Measurements from ENCODE around the gene MYBL2. TPM values are rescaled to one million over a fixed set of nuclear protein-coding genes. Genes with fewer than 3 reads are reported as not detected.

MYBL2 gene
- total and polyA plus RNA-seq, 2 donors (not counting 3 experiments of a cell fraction or from before 2014, with no cell fraction given) = 35.7 to 105 TPM

DNA sequence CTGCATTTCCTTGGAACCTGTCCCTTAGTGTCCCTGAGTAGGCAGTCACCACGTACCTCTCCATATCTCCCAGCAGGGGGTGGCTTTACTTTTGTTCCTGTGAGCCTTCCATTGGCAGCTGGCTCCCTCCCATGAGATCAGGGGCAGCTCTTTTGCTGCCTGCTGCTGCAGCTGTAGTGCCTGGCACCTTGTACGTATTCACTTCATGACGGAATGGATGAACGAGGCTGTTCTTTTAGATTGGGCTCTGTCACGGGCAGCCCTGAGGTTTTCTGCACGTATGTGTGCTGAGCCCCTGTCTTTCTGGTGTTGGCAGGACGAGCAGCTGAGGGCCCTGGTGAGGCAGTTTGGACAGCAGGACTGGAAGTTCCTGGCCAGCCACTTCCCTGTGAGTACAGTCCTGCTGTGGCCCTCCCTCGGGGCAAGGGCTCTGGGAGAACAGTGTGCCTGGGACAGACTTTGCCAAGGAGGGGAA lies 14.6 kb downstream of the MYBL2 start:
- H2AFZ ChIP-seq (ENCODE audit: low read depth, low read length) = no peak overlapping the region
- ChIA-PET POLR2A (interaction anchor here (0.6 kb wide), 1 partner anchor 92 kb away, joined by 5 read pairs; no protein-coding TSS in a partner anchor), CTCF (interaction anchor here (1.4 to 2.5 kb wide), 2 partner anchors 10 to 143 kb away, joined by 3 to 9 read pairs; no protein-coding TSS in a partner anchor)
- no peaks in the 10 kb centered on the region for H3K27me3 ChIP-seq (ENCODE audit: control insufficient read depth in 2 of 2, insufficient read depth in 2 of 2, low read length in 2 of 2)
- FAIRE-seq (no peak), DNase-seq (ENCODE audit: low read depth, low spot score) (no peak)
- no peak overlapping the region for H3K27ac ChIP-seq (ENCODE audit: insufficient read depth, low read depth, low read length)
- TF ChIP-seq EZH2 (IDR thresholded peaks at IDR 0.05; ENCODE audit: borderline replicate concordance, low read depth, low read length, severe bottlenecking) (no peak), POLR2AphosphoS5 (IDR thresholded peaks at IDR 0.05; ENCODE audit: insufficient read depth, low read depth, low read length) (no peak), MYC (IDR thresholded peaks at IDR 0.05; ENCODE audit: low read depth, low read length) (no peak), GATA2 (IDR thresholded peaks at IDR 0.05; ENCODE audit: insufficient read depth, insufficient read length, low read depth, low read length) (no peak), CTCF (IDR thresholded peaks at IDR 0.05; ENCODE audit: extremely low read depth in 1 of 2, insufficient read depth in 1 of 2, low read depth in 1 of 2, low read length in 2 of 2) (no peak), FOS (IDR thresholded peaks at IDR 0.05; ENCODE audit: borderline replicate concordance, insufficient read depth, low read length) (no peak), JUN (IDR thresholded peaks at IDR 0.05; ENCODE audit: borderline replicate concordance, insufficient read depth, insufficient read length, low read depth) (no peak), POLR2A (IDR thresholded peaks at IDR 0.05; ENCODE audit: low read depth, low read length) (no peak)
- TF ChIP-seq, protein P1, sequence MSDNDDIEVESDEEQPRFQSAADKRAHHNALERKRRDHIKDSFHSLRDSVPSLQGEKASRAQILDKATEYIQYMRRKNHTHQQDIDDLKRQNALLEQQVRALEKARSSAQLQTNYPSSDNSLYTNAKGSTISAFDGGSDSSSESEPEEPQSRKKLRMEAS (IDR thresholded peaks at IDR 0.05; ENCODE audit: insufficient read depth, insufficient read length) = no peak
- H3K36me3 ChIP-seq (ENCODE audit: control insufficient read depth in 2 of 2, extremely low read depth in 1 of 2, insufficient read depth in 2 of 2, low read length in 2 of 2) = no peaks in the 10 kb centered on the region
- intact Hi-C loops (cut with micrococcal nuclease) = no loop called here
- H3K4me3 ChIP-seq (replicated peaks in 1 of 3; ENCODE audit: insufficient read depth in 1 of 3, low read depth in 1 of 3, low read length in 3 of 3) = no peak overlapping the region
- no peaks in the 10 kb centered on the region for H3K4me1 ChIP-seq (ENCODE audit: control insufficient read depth, extremely low read depth, insufficient read depth, low read length)
- no peak overlapping the region for H3K4me2 ChIP-seq (ENCODE audit: insufficient read depth, low read length)
- peaks cover 11% of the 10 kb centered on the region for H3K79me2 ChIP-seq (ENCODE audit: control insufficient read depth, insufficient read depth, low read length)
- no TSS peak for BruUV-seq (replicated peaks)
- no peaks in the 10 kb centered on the region for H3K9me1 ChIP-seq (replicated peaks; ENCODE audit: control insufficient read depth, extremely low read depth, insufficient read depth, low read length)
- H4K20me1 ChIP-seq (replicated peaks; ENCODE audit: control insufficient read depth, extremely low read depth, insufficient read depth, low read length) = no peaks in the 10 kb centered on the region
- H3K9ac ChIP-seq (replicated peaks; ENCODE audit: extremely low read depth, insufficient read depth, low read length) = no peak overlapping the region
- no peaks in the 10 kb centered on the region for H3K9me3 ChIP-seq (replicated peaks; ENCODE audit: control insufficient read depth, insufficient read depth, low read length)
- dilution Hi-C loops (cut with MboI; ENCODE audit: extremely low pct_ligation_motif_present, low sequenced_read_pairs) = no loop called here
